NAMALWA (cell line): ENCODE data around the gene SIRPA.
A peak's percentile ranks its signal among the peaks of the same experiment; 100 is the strongest.

Experiments
- DNase-seq: peaks from one replicate; pipeline ENCODE4 v3.0.0-alpha.2; 2015; ENCODE audit warnings: low spot score

The SIRPA gene

DNA sequence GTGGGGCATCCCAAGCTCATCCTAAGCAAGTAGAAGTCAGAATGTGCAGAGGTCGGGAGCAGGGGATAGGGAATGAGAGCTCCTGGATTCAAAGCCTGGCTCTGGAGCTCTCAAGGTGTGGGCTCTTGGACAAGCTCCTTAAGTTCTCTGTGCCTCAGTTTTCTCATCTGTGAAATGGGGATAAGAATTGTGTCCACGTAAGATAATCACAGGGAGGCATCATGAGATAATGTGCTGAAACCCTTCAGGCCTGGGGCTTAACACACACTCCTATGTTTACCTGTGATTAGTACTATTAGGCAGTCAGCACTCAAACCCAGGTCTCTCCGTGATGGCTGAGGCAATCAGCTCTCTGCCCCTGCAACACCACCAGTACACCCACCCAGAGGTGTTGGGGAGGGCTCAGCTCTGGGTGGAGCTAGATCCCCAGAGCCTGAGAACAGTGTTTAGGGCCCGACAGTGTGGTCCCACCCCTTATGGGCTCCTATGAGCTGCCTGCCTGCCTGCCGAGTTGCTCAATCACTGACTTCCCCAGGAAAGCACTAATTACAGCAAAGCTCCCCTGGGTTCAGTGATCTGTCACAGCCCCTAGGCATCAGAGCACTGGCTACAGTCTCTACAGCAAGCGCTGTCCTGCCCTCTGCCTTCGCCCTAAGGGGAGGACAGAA is 6.3 kb upstream of the SIRPA start:
- no peak for DNase-seq

DNA sequence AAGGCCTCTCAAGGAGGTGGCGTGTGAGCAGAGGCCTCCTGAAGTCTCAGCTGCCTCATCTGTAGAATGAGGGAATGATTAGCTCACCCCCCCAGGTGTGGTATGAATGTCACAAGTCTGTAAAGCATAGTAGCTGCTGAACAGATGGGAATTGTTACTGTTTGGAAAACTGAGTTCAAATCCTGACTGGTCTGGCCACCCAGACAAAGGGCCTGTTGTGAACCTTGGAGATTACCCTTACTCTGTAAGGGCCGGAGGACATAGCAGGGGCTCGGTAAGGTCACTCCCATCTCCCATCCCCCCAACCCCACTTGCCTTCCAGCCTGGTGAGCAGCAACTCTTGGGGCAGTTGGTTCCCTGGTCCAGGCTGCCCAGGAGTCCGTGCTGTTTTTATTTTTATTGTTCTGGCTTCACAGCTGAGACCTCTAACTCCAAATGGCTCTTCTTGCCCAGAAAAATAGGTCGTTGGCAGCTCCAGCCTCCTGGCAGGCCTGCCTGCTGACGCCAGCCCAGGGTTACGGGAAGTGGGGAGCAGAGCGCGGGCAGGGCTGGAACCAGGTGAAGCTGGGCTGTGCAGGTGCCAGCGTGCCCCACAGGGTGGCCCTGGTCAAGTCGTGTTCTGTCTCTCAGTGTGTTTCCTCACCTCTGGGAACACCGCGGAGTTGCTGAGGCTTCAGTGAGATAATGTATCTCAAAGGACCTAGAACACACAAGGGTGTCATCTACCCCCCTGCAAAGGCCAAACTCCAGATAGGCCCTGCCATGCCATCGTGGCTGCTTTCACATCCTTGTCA is 4.5 kb upstream of the SIRPA start:
- DNase-seq = no peak

DNA sequence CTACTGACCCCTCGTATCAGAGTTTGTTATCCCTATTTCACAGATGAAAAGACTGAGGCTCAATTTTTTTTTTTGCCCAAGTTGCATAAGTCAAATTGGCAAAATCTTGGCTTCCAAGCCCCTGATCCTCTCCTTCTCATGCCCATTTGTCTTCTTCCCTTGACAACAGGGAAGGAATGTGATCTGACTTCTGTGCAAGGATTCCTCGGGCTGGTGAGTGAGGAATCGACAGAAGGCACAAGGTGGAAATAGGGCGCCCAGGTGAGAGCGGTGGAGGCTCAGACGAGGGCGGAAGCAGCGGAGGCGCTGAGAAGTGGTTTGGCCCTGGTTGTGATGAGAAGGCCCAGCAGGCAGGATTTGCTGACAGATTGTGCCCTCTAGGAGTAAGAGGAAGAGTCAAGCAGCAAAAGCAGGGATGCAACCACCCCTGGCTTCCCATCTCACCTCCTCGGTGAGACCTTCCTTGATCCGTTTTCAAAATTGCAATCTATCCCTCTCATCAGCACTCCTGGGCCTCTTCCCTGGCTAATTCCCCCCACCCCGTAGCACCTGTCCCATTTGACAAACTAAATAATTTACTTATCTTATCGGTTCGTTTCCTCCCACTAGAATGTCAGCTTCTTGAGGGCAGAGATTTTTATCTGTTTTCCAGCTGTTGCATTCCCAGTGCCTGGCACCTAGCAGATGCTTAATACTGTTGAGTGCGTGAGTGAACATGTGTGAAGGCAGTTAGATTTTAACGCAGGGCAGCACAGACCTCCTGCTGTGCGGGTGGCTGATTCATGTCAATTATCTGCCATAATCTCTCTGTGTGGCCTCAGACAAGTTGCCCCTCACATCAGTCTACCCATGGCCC is 3.7 kb upstream of the SIRPA start:
- no peak for DNase-seq

DNA sequence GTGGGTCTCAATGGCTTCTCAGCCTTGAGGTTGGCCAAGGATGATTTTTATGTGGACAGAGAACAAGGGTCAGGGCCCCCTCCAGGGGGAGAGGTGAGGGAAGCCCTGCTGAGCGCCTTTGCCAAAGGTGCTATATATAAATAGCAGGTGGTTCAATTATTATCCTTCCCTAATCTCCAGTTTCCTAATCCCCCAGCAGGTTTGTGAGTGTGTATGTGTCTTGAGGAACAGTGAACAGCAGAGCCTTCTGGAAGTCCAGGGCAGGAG is 3.2 kb upstream of the SIRPA start:
- no peak for DNase-seq

DNA sequence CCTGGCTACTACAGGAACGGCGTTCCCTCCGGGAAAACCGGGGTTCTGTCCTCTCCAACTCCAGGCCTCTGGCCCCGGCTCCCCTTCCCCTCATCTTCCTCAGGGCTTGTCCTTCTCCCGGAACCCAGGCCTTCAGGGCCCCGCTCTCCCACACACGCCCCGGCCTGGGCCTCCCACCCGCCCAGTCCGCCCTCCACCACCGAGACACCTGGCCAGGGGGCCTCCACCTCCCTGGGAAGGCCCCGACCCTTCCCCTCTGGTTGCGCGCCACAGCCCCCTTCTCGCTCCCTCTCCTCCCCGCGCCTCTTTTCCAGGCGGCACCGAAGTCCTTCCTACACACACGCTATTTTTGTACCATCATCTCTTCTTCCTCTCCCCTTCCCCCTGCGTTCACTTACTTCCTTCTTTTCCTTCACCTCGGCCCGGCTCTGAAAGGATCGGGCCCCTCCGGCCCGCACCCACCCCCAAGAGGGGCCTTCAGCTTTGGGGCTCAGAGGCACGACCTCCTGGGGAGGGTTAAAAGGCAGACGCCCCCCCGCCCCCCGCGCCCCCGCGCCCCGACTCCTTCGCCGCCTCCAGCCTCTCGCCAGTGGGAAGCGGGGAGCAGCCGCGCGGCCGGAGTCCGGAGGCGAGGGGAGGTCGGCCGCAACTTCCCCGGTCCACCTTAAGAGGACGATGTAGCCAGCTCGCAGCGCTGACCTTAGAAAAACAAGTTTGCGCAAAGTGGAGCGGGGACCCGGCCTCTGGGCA is 1.3 kb upstream of the SIRPA start:
- no peak for DNase-seq

DNA sequence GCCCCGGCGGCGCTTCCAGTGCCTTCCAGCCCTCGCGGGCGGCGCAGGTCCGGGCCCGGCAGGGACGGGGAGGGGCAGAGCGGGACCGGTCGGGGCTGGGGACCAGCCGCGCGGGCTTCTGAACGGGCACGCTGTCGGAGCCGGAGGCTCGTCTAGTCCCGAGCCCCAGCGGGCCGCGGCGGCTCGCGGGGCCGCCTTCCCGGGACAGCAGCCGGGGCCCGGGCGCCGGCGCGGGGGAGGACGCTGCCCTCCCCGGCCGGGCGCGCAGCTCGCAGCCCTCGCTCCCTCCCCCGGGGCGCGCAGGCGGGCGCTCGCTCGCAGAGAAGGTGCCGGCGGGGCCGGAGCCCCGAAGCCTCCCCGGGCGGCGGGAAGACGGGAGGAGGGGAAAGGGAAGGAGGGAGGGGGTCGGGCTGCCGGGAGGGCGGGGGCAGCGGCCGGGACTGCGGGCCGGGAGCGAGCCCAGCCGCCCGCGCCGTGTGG is 696 bp upstream of the SIRPA start:
- DNase-seq = no peak

DNA sequence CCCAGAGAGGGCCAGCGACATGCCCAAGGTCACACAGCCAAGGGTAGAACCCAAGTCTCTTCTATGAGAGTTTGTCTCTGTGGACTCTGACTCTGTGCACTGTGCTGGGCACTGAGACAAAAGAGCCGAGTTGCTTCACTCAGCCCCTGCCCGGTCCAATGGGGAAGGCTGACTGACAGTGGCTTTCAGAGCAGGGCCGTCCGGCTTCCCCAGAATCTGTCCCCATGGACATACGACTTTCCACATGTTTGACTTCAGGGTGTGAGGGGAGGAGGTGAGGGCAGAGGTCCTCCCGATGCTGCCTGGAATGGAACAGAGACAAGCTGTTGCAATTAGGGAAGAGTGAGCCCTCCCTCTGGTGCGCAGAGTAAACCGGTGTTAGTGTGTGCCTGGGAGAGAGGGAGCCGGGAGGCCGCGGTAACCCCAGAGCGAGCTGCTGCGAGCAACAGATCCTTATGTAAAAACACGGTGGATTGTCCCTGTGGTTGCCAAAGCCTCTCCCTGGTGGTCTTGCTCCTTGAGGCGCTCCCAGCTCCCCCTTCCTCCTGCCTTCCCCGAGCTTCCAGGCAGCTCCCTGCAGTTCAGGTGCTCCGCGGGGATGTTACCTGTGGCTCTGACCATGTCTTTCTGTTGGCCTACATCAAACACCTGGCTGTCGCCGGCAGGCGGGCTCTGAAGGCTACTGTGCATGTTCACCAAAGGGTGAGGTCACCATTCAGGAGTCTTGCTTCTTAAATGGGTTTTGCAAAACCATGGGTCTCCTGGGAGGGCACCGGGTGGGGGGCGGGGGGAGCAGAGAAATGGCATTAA is 672 bp downstream of the SIRPA start:
- no peak for DNase-seq

DNA sequence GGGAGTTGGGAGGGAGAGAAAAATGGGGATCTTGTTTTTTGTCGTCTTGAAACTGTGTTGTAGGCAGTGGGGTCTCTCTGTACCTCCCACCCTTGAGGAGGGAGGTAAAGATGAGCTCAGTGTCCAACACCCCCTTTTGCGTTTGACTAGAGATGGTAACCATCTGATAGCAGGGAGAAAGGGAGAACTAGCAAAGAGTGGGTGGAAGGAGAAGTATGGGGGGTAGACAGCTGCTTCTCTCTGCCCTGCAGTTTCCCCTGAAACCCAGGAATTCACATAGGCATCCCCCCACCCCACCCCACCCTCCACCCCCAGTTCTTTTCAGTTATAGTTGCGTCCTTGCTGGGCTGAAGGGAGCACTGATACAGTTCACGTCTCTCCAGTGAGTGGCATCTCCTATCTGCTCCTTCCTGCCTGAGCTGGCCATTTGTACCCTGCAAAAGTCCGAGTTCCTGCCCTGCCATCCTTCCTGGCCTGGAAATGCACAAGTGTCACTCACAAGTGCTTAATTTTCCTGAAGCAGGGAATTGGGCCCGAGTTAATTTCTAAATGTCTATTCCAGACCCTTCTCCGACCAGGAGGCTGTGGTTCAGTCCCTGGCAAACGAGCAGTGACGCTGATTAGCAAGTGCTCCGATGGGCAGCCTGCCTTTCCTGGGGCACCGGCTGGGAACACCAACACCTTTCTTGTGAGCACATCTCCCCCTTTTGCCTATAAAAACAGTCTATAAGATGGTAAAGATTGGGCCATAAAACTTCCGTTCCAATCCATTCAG is 1.5 kb downstream of the SIRPA start:
- no peak for DNase-seq

DNA sequence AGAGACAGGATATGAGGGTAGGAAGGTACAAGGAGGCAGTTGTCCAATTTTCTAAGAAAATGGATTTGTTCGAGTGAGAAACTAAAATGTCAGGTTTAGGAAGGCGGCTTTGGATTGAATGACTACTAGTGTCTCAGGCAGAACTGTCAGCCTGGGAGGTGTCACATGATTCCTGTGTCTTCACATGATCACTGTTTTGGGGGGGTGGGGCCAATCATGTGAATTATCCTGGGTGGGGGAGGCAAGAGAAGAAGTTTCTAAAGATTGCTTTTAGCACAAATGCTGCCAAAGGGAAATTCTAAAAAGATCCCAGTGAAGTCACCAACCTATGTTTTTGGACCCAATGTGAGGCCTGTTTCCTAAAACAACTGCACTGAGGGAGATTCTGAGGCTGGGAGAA is 2.3 kb downstream of the SIRPA start:
- peak; percentile 6 for DNase-seq

DNA sequence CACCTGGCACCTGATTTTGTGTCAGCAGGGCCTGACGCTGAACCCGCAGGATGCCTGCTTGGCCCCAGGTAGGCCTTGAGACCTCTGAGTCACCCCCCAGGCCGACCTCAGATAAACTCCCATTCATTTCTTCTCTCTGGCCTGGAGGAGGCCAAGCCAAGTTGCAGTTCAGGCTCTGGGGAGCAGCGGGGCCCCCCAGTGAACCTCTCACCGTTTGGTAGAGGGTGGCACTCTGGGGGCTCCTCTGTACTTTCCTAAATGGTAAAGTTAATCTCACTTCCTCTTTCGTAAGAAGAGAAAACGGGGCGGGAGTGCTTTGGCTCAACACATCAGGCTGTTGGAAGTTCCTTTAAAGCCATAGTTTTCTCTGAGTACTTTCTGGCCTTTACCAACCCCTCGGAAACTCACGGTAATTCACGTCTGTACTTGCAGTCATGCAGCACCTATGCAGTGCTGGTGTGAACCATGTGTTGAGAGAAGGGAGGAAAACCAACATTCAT is 2.8 kb downstream of the SIRPA start:
- DNase-seq = peak; percentile 63

DNA sequence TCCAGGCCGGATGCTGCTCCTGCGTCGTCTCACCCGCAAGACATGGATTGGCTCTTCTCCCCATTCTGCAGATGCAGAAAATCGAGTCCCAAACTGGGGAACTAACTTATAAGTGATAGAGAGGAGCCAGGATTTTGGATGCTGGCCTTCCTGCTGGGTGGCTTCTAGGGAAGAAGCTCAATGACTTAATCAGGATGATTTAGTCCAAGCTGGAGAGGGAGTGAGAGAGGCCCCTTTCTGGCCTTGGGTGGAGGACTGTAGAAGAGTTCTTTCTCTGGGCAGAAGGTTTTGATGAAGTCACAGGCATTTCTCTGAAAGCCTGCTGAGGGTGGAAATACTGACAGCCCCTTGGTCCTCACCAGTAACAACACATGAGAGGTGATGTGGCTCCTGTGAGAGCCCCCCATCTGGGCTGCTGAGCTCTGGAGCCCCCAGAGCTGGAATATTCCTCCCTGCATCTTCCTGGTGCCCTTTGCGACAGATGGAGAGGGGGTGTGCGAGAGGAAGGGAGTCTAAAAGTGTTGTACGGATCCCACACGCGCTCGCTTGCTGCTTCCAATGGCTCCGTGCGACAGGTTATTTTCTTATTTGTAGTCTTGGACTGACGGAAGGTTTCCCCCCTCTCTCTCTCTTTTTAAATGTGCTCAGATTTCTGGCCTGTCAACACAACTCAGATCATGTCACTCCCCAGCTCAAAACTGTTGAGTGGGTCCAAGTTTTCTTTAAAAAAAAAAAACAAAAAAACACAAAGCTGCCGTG is 3.5 kb downstream of the SIRPA start:
- DNase-seq = no peak

DNA sequence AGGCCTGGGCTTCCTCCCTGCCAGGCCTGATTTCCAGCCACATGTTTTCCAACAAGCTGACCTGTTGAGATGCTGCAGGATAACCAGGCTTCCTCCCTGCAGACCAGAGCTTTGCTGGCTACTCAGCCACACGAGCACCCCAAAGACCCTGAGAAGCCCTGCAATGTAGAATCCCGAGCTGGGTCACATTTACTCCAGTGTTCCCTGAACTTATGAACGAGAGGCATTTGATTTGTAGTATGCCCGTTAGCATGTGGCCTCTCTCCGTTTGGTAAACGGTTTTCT is 4.0 kb downstream of the SIRPA start:
- no peak for DNase-seq

DNA sequence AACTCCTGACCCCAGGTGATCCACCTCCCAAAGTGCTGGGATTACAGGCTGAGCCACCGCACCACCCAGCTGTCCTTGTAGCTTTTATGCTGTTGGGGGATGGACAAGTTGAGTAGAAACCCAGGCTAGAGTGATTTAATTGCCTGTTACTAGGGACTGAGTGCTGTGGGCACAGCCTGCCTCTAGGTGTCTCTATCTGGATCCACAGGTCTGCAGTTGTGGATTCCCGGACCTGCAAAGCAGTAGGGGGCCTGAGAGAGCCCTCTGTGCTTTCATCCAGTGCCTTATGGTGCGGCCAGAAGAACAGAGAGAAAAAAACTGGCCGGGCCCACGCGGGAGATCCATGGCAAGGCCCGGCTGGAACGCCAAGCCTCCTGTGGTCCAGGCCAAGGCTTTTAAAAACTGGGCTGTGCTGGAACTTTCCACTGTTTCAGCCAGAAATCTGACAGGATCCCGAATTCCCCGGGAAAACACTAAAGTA is 5.2 kb downstream of the SIRPA start:
- peak; percentile 72 for DNase-seq

DNA sequence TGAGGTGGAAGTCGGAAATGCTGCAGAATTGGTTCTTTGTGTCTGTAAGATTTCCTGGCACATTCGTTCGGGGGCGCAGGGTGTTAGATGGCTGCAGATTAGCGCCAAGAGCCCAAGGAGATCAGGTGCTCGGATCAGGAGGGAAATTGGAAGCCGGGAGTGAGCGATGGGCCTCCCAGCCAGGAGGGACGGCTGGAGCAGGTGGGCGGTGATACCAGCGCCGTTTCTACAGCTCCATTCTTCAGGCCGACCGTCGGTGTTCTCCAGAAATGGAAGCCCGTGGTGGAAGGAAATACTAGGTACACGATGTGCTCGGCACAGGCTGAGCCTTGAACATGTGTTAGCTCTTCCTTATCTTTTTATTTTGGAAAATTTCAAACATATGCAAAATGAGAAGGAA is 6.5 kb downstream of the SIRPA start:
- no peak for DNase-seq

DNA sequence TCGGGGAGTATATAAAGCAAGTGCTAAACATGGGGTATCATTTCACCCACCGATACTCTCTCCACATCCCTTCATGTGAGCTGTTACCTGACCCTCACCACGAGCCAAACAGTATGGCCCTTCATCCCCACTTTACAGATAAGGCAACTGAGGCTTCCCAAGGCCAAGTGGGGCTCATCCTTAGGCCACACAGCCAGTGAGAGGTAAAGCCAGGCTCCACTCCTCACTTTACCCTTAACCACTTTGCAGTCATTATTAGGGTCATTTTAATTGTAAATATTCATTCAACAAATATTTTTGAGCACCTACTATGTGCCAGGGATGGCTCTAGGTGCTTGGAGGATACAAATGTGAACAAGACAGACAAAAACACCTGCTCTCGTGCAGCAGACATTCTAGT is 7.0 kb downstream of the SIRPA start:
- DNase-seq = no peak

DNA sequence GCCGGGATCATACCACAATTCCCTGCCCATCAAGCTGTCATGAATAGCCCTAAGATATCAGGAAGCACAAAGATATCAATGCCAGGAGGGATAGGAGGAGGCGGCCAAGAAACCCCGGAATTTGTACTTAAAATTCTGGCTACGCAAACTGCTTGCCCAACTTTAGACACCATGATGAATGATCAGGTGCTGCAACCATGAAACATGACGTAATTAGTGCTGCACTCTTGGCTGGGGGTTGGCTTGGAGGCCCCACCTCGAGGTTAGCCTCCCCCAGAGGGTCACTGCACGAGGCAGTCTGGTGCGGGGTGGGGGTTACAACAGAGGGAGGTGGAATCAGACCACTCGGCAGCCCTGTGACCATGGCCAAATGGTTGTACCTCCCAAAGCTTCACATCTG is 8.9 kb downstream of the SIRPA start:
- no peak for DNase-seq

DNA sequence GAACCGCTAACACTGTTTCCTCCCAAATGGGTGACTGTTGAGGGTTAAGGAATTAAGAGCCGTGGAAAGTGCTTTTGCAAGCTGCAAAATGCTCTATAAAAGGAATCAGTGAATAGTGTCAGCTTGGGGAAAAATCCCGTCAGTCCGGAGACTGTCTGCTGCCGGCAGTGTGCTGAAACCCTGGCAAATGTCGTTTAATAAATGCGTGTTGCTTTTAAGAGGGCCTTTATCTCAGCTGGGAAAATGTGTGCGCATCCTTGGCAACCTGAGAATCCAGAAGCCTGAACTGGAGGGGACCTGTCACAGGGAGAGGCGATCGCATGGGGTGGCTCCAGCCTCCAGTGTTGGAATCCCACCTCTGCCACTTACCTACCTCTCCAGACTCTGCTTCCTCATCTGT is 9.8 kb downstream of the SIRPA start:
- no peak for DNase-seq

DNA sequence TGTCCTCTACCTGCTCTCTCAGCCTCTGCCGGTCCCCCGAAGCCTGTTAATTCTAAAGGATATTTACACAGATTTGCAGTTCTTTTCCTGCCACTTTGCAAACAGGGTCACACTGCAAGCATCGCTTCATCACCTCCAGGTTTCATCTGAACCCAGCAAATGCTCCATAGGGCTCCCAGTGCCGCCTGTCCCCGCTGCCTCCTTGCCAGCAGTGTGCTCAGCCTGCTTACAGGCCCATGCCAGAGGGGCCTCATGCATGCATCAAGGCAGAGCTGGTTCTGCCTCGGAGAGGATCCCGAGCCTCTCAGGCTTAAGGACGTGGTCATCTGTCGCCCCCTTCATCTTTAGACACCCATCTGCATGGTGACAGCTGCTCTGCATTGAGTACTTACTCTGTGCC is 10.5 kb downstream of the SIRPA start:
- no peak for DNase-seq

DNA sequence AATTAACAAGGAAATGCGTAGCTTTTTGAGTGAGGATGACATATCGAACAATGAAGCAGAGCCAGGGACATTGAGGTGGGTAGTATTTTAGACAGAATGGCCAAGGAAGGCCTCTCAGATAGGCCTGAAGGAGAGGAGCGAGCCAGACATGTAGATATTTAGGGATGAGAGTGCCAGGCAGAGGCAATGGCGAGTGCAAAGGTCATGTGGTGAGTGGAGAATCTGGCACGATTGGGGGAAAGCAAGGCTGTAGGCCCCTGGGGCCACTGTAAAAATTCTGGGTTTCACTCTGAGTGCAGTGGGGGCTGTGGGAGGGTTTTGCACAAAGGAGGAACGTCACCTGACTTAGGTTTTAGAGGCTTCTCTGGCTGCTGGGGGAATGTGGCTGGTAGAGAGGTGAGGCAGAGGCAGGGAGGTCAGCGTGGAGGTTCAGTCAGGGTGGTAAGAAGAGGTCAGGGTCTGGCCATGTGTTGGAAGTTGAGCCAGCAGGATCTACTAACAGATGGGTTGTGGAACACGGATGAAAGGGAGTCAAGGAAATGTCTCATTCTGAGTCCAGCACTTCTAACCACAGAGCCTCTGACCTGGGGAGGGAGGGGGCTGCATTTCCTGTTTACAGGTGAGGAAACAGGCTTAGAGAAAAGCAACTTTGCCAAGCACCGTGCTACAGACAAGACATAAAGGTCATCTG is 11.3 kb downstream of the SIRPA start:
- no peak for DNase-seq
